ENCODE measurements around the gene PRIMA1.

GRCh38 chr14:93785423-93785822 lies 2.9 kb downstream of the PRIMA1 start:
- TF ChIP-seq HDAC2 (IDR thresholded peaks at IDR 0.05) (no peak), CBX5 (IDR thresholded peaks at IDR 0.05; ENCODE audit: low read depth) (no peak), CUX1 (IDR thresholded peaks at IDR 0.05; ENCODE audit: insufficient replicate concordance, low read depth, low read length) (no peak), CTCF (IDR thresholded peaks at IDR 0.05 in 2 of 3, conservative IDR thresholded peaks at IDR 0.05 in 1 of 3; ENCODE audit: control insufficient read depth in 2 of 3, extremely low read depth in 1 of 3, insufficient read depth in 1 of 3, low read depth in 3 of 3, low read length in 3 of 3) (no peak)

Measured in GM12878 (cell line).